G401.6 (cell line): ENCODE data around the gene TJP3.
"Not testable (repeated sequence)": the region's sequence is repeated elsewhere in the genome, so short reads cannot be mapped to it uniquely, and the experiment has no call there.

Experiments
- FAIRE-seq: peaks from 2 replicates; lab custom pipeline; 2012; peaks lifted over from hg19 to GRCh38; lab: Jason Lieb, UNC

The TJP3 gene

GRCh38 chr19:3743486-3743885 is 35.3 kb downstream of the TJP3 start:
- peak; percentile 90 for FAIRE-seq

GRCh38 chr19:3745363-3746045 is 37.3 kb downstream of the TJP3 start:
- FAIRE-seq: no peak

DNA sequence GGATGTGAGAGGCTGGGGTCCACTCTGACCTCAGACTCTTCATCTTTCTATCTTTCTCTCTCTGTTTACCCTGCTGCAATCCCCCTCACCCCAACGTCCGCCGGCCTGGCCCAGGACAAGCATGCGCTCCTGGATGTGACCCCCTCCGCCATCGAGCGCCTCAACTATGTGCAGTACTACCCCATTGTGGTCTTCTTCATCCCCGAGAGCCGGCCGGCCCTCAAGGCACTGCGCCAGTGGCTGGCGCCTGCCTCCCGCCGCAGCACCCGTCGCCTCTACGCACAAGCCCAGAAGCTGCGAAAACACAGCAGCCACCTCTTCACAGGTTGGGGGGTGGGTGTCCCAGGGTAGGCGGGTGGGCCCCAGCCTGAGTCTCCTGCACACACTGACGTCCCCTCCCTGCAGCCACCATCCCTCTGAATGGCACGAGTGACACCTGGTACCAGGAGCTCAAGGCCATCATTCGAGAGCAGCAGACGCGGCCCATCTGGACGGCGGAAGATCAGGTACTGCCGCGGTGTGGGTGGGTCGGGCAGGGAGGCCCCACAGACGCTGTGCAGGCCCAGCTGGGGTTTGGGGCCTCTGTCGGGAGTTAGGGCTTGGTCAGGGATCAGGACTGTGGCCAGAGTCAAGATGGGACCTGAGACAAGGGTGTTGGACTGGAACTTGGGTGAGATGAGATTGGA is 38.3 kb downstream of the TJP3 start:
- FAIRE-seq: no peak

- FAIRE-seq: no peak
Observed at GRCh38 chr19:3748965-3749364, 40.8 kb downstream of the TJP3 start.

GRCh38 chr19:3750211-3750610 is 42.0 kb downstream of the TJP3 start:
- FAIRE-seq: no peak

DNA sequence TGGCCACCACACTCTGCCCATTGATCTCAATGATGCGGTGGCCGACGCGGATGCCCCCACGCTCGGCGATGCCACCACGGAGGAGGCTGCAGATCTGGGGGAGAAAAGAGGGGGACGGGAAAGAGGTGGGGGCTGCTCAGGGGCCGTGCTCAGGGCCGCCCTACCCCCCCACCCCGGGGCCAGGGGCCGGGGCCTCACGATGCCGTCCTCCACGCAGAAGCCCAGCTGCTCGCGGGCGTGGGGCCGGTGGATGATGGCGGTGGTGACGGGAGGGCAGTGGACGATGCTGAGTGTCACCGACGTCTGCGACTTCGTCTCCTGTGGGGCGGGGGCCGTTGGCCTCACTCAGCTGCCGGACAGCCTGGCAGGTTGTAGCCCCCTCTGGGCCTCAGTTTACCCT is 43.1 kb downstream of the TJP3 start:
- FAIRE-seq: no peak

- FAIRE-seq: no peak
Observed at GRCh38 chr19:3752492-3752891, 44.3 kb downstream of the TJP3 start.

- no peak for FAIRE-seq
Observed at GRCh38 chr19:3753631-3754410, 45.6 kb downstream of the TJP3 start.

GRCh38 chr19:3757705-3758104 is 49.5 kb downstream of the TJP3 start:
- FAIRE-seq: not testable (repeated sequence)

DNA sequence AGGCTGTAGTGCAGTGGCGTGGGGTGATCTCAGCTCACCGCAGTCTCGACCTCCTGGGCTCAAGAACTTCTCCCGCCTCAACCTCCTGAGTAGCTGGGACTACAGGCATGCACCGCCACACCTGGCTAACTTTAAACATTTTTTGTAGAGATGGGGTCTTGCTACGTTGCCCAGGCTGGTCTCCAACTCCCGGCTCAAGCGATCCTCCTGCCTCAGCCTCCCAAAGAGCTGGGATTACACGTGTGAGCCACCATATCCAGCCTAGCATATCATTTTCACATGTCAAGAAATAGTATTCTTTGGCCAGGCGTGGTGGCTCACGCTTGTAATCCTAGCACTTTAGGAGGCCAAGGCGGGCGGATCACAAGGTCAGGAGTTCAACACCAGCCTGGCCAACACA is 50.1 kb downstream of the TJP3 start:
- FAIRE-seq: not testable (repeated sequence)

DNA sequence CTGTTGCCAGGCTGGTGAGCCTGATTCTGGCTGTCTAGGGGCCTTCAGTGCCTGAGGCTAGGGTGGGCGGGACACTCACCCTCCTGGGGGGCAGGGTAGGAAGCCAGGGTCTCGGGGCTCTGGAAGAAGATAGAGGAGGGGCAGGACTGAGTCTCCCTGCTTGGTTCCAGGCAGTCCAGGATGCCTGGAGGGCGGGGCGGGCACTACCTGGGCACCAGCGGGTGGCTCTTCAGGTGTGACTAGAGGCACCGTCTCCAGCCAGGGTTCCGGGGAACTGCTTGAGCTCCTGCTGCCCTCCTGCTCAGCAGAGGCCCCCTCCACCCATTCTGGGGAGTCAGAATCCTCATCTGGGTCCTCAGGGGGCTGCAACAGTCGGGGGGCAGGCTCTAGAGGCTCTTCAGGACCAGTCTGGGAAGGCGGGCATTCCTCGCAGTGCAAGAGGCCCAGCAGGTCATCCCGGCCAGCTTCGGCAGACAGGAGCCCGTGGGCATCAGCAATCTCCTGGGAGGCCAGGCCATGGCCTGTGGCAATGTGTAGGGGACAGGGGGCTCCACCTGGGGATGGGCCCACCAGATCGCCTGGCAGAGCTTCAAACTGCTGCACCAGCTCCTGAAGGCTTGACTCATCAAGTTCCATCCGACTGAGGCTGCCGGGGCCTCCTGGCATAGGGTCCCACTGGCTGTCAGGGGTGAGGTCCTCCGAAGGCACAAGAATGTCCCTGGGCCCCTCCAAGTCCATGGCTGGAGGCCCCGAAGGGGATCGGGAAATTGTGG is 51.5 kb downstream of the TJP3 start:
- FAIRE-seq: no peak

DNA sequence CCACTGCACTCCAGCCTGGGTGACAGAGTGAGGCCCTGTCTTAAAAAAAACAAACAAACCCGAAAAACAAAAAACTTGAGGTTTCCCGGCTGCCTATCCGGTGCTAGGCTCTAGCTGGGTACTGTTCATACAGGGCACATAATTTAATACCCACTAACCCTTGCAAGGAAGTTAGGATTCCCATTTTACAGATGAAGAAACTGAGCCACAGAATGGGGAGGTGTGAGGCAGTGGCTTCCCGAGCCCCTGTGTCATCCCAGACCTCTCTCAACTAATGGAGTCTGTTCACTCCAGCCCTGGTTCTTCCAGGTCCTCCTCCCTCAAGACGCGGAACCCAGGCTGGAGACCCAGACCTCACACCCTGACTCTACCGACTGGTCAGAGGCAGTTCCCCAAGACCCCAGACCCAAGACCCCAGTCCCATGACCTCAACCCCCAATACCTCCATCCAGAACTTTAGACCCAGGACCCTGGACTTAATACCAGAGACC is 52.7 kb downstream of the TJP3 start:
- FAIRE-seq: no peak

GRCh38 chr19:3761382-3762129 is 53.4 kb downstream of the TJP3 start, which contains the start of gene APBA3:
APBA3 (minus strand) TSS chr19:3761692; CDS start chr19:3760264, 1,428 bp downstream.
- FAIRE-seq: peak; percentile 90

DNA sequence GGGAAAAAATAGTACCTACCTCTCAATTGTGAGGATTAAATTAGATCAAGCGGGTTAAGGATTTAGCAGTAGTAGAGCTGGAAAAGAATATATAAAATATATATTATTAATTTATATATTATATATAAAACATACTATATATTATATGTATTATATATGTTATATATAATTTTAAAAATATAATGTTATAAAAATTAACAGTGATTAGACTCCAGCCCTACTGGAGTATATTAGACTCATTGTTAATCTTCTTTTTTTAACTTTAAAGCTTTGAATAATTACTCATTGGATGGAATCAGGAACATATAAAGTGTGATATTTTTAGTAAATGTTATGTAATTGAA is 53.9 kb downstream of the TJP3 start:
- FAIRE-seq: no peak

GRCh38 chr19:3762501-3763459 is 54.6 kb downstream of the TJP3 start, which contains the start of gene MRPL54:
MRPL54 (plus strand) TSS chr19:3762682; CDS start chr19:3762701, 19 bp downstream.
- FAIRE-seq: peak; percentile 97

GRCh38 chr19:3765121-3765520 is 56.9 kb downstream of the TJP3 start:
- FAIRE-seq: no peak

GRCh38 chr19:3765757-3766156 is 57.6 kb downstream of the TJP3 start:
- not testable (repeated sequence) for FAIRE-seq

- no peak for FAIRE-seq
Observed at GRCh38 chr19:3766520-3766919, 58.3 kb downstream of the TJP3 start.

- FAIRE-seq: no peak
Observed at GRCh38 chr19:3767050-3767449, 58.9 kb downstream of the TJP3 start.
